ENCODE data around the gene ZP3.
"Not testable (repeated sequence)": the region's sequence is repeated elsewhere in the genome, so short reads cannot be mapped to it uniquely, and the experiment has no call there.

ZP3 gene

DNA sequence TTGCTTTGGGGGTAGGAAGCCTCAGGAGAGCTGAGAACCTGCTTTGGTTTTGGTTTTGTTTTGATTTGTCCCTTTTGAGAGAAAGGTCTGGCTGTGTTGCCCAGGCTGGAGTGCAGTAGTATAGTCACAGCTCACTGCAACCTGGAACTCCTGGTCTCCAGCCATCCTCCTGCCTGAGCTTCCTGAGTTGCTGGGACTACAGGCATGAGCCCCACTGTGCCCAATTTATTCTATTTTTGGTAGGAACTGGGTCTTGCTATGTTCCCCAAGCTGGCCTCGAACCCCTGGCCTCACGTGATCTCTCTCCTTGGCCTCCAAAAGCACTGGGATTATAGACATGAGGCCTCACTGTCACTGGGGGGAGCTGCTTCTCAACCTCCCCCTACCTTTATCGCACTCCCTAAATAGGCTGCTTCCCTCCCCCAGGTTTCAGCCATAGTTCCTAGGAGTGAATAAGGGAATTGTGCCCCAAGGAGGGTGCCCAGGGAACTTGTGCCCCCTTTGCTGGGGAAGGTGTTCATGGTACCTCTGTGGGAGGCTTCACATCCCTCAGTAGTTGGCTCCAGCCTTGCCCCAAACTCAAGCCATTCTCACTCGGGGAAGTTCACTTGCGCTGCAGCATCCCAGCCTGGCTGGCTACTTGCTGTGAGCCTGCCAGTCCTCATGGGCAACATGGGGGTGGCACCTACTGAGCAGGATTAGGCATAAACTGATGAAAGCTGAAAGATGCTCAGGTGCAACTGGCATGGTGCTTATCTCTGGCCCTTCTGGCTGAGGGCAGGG, 18.1 kb downstream of the ZP3 start:
- DNase-seq (ENCODE audit: low spot score): not testable (repeated sequence)

- not testable (repeated sequence) for DNase-seq (ENCODE audit: low spot score)
Measured at GRCh38 chr7:76443846-76444245, 19.1 kb downstream of the ZP3 start.

DNA sequence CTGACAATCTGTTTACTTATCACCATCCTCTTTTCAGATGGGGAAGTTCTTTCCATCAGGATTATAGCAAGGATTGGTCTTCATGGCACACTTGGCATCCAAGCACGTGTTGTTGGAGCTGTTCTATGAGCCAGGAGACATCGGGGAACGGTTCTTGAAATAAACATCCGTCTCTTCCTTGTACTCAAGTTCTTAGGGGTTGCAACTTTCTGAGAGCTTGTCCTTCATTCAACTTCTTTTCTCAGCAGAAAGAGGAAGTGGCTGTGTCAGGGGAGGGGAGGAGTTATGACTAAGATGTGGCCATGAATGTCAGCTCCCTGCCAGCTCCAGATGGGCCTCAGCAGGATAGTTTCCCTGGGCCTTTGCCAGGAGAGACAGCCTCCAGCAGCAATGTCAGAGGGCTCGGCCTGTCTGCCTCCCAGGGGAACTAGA, 20.8 kb downstream of the ZP3 start:
- peak; percentile 22 for DNase-seq (ENCODE audit: low spot score)

GRCh38 chr7:76457017-76457416, 32.3 kb downstream of the ZP3 start:
- not testable (repeated sequence) for DNase-seq (ENCODE audit: low spot score)

GRCh38 chr7:76458504-76458903, 33.8 kb downstream of the ZP3 start:
- not testable (repeated sequence) for DNase-seq (ENCODE audit: low spot score)

GRCh38 chr7:76460767-76461166, 36.0 kb downstream of the ZP3 start:
- DNase-seq (ENCODE audit: low spot score): not testable (repeated sequence)

GRCh38 chr7:76461464-76462101, 36.8 kb downstream of the ZP3 start, which contains the start of gene DTX2:
Gene DTX2 (plus strand): TSS chr7:76461709. CDS start chr7:76480510, 18,801 bp downstream.
- not testable (repeated sequence) for DNase-seq (ENCODE audit: low spot score)

DNA sequence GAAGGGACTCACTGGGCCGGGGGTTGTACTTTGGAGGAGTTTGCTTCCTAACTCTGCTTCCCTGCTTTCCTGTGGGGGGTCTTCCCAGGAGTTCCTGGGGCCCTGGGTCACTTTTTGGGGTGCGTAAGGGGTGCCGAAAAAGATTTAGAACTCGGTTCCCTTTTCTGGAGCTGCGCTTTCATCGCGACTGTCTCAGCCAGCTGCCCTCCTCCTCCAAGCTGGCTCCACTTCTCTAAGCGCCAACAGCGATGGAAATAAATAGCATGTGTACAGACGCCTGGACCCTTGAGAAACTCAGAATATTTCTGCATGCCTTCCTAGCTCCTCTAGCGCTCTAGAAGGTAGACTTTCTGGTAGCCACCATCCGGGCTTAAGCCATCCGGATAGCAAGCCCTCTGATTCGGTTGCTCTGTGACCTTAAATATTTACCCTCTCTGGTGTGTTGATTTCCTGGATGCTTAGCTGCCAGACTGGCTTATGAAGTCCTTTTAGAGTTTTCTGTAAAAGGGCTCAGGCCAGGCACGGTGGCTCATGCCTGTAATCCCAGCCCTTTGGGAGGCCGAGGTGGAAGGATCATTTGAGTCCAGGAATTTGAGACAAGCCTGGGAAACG, 37.6 kb downstream of the ZP3 start:
- DNase-seq (ENCODE audit: low spot score): not testable (repeated sequence)

DNA sequence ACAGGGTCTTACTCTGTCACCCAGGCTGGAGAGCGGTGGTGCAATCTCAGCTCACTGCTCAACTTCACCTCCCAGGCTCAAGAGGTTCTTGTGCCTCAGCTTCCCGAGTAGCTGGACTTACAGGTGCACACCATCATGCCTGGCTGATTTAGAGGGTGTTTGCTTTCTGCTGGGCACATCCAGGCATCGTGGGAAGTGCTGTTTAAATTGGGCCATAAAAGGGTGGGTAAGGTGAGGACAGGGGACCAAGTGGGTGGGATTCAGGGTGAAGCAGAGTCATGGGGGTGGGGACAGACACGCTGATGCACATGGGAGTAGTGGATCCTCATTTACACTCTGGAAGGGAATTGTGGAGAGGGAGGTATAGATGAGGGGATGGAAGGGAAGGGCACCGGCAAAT, 40.2 kb downstream of the ZP3 start:
- not testable (repeated sequence) for DNase-seq (ENCODE audit: low spot score)

- not testable (repeated sequence) for DNase-seq (ENCODE audit: low spot score)
Measured at GRCh38 chr7:76465950-76466349, 41.2 kb downstream of the ZP3 start.

- DNase-seq (ENCODE audit: low spot score): not testable (repeated sequence)
Measured at GRCh38 chr7:76467743-76468404, 43.1 kb downstream of the ZP3 start.

DNA sequence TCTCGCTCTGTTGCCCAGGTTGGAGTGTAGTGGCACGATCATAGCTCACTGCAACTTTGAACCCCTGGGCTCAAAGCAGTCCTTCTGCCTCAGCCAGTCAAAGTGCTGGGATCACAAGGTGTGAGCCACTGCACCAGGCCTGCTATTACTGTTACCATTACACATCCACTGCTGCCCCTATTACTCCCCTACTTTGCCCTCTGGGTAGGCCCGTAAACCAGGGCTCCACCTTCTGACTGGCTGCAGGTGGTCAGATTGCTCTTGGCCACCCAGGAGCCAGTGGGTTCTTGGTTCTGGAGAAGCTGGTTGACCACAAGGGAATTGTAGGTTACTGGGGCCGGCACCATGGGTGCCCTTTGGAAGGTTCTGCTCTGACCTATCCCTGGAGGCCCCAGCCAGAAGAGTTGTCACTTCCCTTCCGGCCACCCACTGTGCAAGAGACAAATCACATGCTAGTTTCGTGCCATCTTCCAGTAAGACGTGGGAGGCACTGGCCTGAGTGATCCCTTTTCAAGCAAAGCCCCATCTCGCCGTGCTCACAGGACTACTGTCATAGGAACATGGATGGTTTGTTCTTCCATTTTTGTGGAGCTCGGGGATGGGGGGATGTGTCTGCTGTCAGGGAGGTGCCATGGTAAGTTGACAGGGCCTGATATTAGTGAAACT, 46.9 kb downstream of the ZP3 start:
- not testable (repeated sequence) for DNase-seq (ENCODE audit: low spot score)

- DNase-seq (ENCODE audit: low spot score): not testable (repeated sequence)
Measured at GRCh38 chr7:76473097-76473496, 48.3 kb downstream of the ZP3 start.

- DNase-seq (ENCODE audit: low spot score): not testable (repeated sequence)
Measured at GRCh38 chr7:76476280-76476679, 51.5 kb downstream of the ZP3 start.

- not testable (repeated sequence) for DNase-seq (ENCODE audit: low spot score)
Measured at GRCh38 chr7:76476742-76477474, 52.2 kb downstream of the ZP3 start.

GRCh38 chr7:76479628-76480027, 54.9 kb downstream of the ZP3 start:
- not testable (repeated sequence) for DNase-seq (ENCODE audit: low spot score)

DNA sequence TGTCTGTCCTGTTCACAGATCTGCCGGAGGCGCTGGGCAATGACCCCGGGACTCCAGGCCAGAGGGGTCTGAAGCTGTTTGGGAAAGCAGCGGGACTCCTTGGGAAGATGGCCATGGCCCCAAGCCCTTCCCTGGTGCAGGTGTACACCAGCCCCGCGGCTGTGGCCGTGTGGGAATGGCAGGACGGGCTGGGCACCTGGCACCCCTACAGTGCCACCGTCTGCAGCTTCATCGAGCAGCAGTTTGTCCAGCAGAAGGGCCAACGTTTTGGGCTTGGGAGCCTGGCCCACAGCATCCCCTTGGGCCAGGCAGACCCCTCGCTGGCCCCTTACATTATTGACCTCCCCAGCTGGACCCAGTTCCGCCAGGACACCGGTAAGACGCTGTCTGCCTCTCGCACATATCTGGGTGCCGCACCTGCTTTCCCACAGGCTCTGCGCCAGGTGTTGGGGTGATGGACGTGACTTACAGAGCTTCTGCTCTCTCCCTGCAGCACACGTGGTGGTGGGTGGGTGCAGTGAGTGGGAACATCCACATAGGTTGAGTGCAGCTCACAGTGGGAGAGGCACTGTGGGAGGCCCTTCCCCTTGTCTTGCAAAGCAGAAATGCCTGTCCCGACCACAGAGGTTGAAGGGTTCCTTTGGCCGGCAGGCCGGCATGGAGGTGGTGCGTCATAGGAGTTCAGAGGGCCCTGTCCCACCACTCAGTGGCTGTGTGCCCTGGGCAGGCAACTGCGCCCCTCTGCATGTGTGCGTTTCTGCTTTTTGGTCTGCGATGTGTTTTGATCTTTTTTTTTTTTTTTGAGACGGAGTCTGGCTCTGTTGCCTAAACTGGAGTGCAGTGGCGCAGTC, 55.9 kb downstream of the ZP3 start:
- DNase-seq (ENCODE audit: low spot score): not testable (repeated sequence)

- not testable (repeated sequence) for DNase-seq (ENCODE audit: low spot score)
Measured at GRCh38 chr7:76482660-76483059, 57.9 kb downstream of the ZP3 start.

DNA sequence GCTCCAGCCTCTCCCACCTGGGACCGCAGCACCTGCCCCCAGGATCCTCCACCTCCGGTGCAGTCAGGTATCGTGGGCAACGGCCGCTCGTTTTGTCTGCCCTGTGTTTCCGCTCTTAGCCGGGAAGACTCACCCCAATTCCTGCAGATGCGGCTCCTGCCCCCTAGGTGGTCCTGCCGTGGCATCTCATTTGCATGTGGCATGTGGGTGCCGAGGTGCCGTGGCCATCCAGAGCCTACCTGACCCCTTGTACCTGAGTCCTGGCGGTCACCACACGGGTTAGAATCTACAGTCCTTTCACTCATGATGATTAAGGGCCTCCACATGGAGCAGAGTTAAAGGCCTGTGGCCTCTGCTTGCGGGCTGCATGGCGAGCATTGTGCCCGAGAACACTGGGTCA, 58.3 kb downstream of the ZP3 start:
- not testable (repeated sequence) for DNase-seq (ENCODE audit: low spot score)

GRCh38 chr7:76484456-76484855, 59.7 kb downstream of the ZP3 start:
- not testable (repeated sequence) for DNase-seq (ENCODE audit: low spot score)
